Measurements from ENCODE around the gene HBD. TPM values are rescaled to one million over a fixed set of nuclear protein-coding genes. Genes with fewer than 3 reads are reported as not detected.
"Not testable (repeated sequence)": the region's sequence is repeated elsewhere in the genome, so short reads cannot be mapped to it uniquely, and the experiment has no call there.

HBD gene
- total RNA-seq, 1 donor from 2014 or later, result not detected

GRCh38 chr11:5252192-5252918 is 18.1 kb upstream of the HBD start:
- Histone ChIP-seq H3K4me1 (no peaks in the 10 kb centered on the region), H3K27ac (no peak overlapping the region), H3K4me3 (no peak overlapping the region), H3K27me3 (ENCODE audit: low read depth) (no peaks in the 10 kb centered on the region), H3K36me3 (no peaks in the 10 kb centered on the region), H3K9me3 (no peaks in the 10 kb centered on the region)
- DNase-seq, result no peak
- intact Hi-C loops (cut with DNase I), result no loop called here
- TF ChIP-seq CTCF (IDR thresholded peaks at IDR 0.05), result no peak
- no peak for ATAC-seq

GRCh38 chr11:5251746-5252145 is 17.5 kb upstream of the HBD start:
- intact Hi-C loops (cut with DNase I), result no loop called here
- ATAC-seq (no peak), DNase-seq (no peak)
- no peak for TF ChIP-seq CTCF (IDR thresholded peaks at IDR 0.05)
- Histone ChIP-seq H3K4me1 (no peaks in the 10 kb centered on the region), H3K27me3 (ENCODE audit: low read depth) (no peaks in the 10 kb centered on the region), H3K4me3 (no peak overlapping the region), H3K36me3 (no peaks in the 10 kb centered on the region), H3K9me3 (no peaks in the 10 kb centered on the region), H3K27ac (no peak overlapping the region)

- TF ChIP-seq CTCF (IDR thresholded peaks at IDR 0.05), result no peak
- intact Hi-C loops (cut with DNase I), result no loop called here
- Histone ChIP-seq H3K27ac (no peak overlapping the region), H3K9me3 (no peaks in the 10 kb centered on the region), H3K36me3 (no peaks in the 10 kb centered on the region), H3K4me3 (no peak overlapping the region), H3K27me3 (ENCODE audit: low read depth) (no peaks in the 10 kb centered on the region), H3K4me1 (no peaks in the 10 kb centered on the region)
- DNase-seq (no peak), ATAC-seq (no peak)
These were observed 16.4 kb upstream of the HBD start for GRCh38 chr11:5250543-5251204.

- H3K27ac ChIP-seq; intact Hi-C loops (cut with DNase I); H3K4me1 ChIP-seq; H3K36me3 ChIP-seq; H3K4me3 ChIP-seq; H3K27me3 ChIP-seq (ENCODE audit: low read depth); ATAC-seq; H3K9me3 ChIP-seq; DNase-seq: not testable (repeated sequence)
These were observed 15.6 kb upstream of the HBD start, which contains the start of gene HBG1 for GRCh38 chr11:5249807-5250396. HBG1 (minus strand) TSS chr11:5249857; CDS start chr11:5249804, 53 bp downstream.

- H3K27me3 ChIP-seq (ENCODE audit: low read depth); H3K9me3 ChIP-seq; H3K4me3 ChIP-seq; H3K4me1 ChIP-seq; DNase-seq; H3K36me3 ChIP-seq; ATAC-seq; H3K27ac ChIP-seq; intact Hi-C loops (cut with DNase I): not testable (repeated sequence)
These were observed 14.2 kb upstream of the HBD start for GRCh38 chr11:5248498-5248897.

GRCh38 chr11:5247472-5248192 is 13.3 kb upstream of the HBD start:
- H3K4me1 ChIP-seq, result no peaks in the 10 kb centered on the region
- no peak for TF ChIP-seq CTCF (IDR thresholded peaks at IDR 0.05)
- no peak overlapping the region for H3K27ac ChIP-seq
- H3K9me3 ChIP-seq, result no peaks in the 10 kb centered on the region
- DNase-seq (no peak), ATAC-seq (no peak)
- H3K4me3 ChIP-seq, result no peak overlapping the region
- no peaks in the 10 kb centered on the region for H3K36me3 ChIP-seq
- intact Hi-C loops (cut with DNase I), result no loop called here
- no peaks in the 10 kb centered on the region for H3K27me3 ChIP-seq (ENCODE audit: low read depth)
